Stimulated activated CD4-positive, alpha-beta T cell treated with anti-CD3 and anti-CD28 coated beads, Interleukin-4, amount 100 ng/mL, for 1 hour (primary cell): ENCODE results near the gene ATP5ME.
"Not testable (repeated sequence)": the region's sequence is repeated elsewhere in the genome, so short reads cannot be mapped to it uniquely, and the experiment has no call there.

Experiments
- DNase-seq: peaks from one replicate; pipeline ENCODE4 v3.0.0-alpha.2; 2020

Gene ATP5ME

DNA sequence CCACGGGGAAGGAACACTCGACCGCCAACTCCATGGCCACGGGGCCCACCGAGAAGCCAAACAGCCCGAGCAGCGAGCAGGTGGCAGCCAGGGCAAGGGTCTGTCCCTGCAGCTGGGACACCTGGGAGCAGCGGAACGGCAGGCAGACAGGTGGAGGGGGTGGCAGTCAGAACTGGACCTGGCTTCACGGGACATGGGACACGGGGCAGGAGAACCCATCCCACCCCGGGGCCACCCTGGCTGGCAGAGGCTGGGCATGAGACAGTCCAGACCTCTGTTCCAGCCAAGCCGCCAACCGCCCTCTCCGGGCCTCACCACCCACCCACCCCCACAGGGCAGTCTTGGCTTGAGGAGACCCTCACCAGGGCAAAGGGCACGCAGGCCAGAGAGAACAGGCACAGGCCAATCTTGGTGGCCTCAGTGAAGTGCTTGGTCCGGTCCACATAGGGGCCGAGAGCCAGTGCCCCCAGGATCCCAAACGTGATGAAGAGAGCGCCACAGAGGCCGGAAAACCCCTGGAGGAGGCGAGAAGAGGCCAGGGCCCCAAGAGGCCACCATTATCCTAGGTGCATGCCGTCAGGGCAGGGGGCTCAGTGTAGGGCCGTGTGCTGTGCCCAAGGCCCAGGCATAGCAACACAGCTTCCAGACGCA is 9.3 kb upstream of the ATP5ME start:
- no peak for DNase-seq

DNA sequence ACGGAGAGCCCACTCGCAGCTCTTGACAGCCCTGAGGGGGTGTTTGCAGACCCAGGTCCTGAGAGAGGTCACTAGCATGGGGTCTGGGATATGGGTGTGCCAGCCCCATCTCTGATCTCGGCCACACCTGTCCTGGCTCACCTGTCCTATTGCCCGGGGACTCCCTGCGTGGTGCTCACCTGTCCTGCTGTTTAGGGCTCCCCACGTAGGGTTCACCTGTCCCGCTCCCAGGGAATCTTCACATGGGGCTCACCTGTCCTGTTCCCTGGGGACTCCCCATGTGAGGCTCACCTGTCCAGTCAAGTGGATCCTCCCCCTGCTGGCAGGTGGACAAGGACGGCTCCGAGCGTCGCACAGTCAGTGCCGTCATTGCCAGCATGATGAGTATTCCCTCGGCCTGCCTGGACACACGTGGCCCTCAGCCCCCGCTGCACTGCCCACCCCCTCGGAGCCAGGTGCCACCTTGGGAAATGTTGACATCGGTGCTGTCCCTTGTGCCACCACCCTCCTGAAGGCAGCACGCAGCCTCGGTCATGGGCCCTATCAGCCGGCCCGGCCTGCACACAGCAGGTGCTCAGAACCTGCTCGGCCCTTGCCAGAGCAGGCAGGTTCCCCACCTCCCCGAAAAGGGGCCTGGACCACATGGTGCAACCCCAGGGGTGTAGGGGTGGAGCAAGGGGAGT is 8.6 kb upstream of the ATP5ME start:
- no peak for DNase-seq

DNA sequence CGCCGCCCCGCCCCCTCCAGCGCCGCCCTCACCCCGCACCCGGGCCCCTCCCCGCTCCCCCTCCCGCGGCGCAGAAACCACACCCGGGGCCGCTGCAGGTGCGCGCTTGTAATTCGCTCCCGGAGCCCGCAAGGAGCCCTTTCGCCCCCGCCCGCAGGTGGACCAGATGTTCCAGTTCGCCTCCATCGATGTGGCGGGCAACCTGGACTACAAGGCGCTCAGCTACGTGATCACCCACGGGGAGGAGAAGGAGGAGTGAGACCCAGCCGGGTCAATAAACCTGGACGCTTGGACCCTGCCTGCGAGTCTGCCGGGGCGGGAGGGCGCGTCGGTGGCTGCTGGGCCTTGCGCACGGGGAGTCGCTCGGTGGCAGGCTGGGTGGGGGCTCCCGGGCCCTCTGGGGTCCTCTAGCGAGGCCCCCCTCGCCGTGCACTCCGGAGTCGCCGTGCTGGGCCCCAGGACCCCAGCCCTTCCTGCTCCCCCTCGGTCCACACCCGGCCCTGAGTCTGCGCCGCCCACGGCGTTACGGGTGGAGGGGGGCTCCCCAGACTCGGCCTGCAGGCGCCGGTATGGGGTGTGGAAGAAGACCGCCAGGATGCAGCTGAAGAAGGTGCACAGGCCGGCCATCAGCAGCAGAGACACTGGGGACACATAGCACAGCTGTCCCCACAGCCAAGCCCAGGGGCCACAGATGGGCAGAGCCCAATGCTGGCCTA is 7.8 kb upstream of the ATP5ME start:
- DNase-seq = no peak

DNA sequence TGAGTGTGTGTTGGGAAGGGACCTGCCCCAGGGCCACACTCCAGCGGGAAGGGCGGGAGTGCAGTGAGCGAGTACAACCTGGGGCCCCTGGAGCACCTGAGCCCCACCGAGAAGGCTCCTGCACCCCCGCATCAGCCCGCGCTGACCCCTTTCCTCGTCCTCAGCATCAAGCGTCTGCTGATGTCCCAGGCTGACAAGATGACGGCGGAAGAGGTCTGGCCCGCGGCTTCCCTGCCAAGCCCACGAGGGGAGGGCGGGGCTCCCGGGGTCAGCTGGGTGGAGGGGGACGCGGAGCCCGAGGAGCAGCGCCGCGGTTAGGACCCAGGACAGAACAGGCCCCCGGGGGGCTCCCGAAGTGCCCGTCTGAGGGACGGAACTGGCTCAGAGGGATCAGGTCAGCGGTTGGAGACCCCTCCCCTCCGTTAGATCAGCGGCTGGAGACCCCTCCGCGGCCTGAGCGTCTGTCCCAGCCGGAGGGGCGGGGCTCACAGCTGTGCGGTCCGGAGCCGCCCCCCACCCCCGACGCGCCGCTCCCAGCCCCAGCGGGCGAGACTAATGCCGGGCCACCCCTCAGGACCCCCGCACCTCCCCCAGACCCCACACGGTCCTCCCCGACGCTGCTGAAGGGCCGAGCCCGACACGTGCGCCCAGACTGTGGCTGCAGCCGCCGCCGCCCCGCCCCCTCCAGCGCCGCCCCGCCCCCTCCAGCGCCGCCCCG is 7.0 kb upstream of the ATP5ME start:
- DNase-seq = no peak

DNA sequence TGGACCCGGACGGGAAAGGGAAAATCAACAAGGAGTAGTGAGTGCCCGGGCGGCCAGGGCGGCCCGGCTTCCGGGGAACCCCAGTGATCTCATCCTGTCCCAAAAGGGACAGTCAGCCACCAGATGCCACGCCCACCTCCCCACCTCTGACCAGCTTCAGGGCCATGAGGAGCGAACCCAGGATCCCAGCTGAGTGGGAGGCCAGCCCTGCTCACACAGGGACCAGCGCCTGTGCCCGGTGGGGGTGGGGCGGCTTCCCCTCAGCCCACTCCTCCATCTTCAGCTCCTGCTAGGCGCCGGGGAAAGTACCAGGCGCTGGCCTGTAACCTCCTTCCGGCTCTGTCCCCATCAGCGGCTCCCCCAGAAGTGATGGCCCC is 6.5 kb upstream of the ATP5ME start:
- DNase-seq = no peak

DNA sequence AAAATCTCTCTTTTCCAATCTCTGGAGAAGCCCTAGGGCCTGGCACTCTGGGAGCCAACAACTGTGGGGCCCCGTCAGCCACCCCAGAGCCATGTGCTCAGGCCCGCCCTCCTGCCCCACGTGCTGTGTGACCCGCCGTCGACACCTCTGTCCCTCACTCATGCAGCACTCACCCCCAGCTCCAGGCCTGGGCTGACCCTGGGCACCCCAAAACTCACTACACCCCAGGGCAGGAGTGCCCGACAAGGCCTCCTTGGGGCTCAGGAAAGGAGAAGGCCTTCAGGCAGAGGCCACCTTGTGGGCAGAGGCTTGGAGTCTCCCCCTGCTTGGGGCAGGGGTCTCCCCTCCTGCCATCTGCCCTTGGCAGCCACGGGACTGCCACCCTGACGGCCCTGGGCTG is 6.0 kb upstream of the ATP5ME start:
- no peak for DNase-seq

DNA sequence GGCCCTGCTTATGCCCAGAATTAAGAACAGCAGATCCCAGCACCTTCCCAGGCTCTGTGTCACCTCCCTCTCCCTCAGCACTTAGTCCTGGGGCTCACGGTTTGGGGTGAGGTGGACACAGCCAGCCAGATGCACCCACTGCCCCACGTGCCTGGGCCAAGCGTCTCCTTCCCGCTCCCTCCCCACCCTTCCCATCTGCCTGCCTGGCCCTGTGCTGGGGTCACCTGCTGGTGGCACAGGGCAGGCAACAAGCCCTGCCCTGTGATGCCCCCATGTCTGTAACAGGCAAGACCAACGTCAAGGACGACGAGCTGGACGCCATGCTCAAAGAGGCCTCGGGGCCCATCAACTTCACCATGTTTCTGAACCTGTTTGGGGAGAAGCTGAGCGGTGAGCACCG is 5.6 kb upstream of the ATP5ME start:
- DNase-seq = no peak

DNA sequence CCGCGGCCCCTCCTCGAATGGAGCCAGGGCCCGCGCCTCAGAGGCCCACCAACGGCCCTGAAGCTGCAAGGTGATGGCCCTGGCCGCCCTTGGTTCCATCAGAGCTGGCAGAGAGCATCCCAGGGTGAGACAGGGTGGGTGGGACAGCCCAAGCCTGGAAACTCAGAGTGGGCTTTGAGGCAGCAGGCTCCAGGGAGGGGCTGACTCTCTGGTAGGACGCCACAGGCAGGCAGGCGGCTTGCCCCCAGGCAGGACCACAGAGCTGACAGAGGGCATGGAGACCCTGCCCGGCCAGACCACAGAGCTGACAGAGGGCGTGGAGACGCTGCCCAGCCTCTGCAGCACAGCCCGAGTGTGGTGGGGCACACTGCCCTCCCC is 5.0 kb upstream of the ATP5ME start:
- no peak for DNase-seq

DNA sequence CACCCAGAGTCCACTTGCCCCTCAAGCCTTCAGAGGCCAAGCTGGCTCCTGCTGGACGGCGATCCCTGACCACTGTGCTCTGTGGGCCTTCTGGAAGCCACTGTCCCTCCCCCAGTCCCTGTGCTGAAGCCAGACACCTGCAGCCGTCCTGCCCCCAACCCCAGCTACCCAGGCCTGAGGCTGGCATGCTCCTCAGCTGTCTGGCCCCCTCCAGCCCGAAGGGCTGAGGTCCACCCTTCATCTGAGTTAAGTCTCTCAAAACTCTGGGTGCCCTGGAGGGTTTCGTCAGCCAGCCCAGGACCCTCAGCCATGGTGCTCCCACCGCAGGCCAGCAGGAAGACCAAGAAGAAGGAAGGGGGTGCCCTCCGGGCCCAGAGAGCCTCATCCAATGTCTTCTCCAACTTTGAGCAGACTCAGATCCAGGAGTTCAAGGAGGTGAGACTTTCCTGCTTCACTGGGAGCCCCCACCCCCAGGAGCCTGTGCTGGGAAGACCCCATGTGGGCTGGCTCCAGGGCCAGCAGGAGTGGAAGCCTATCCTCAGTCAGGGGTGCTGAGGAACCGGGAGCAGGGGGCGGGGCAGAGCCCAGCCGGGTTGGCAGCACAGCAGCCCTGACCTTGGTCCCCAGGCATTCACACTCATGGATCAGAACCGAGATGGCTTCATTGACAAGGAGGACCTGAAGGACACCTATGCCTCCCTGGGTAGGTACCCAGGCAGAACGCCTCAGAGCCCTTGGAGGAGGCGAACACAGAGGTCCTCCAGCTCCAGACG is 4.4 kb upstream of the ATP5ME start:
- DNase-seq = no peak

DNA sequence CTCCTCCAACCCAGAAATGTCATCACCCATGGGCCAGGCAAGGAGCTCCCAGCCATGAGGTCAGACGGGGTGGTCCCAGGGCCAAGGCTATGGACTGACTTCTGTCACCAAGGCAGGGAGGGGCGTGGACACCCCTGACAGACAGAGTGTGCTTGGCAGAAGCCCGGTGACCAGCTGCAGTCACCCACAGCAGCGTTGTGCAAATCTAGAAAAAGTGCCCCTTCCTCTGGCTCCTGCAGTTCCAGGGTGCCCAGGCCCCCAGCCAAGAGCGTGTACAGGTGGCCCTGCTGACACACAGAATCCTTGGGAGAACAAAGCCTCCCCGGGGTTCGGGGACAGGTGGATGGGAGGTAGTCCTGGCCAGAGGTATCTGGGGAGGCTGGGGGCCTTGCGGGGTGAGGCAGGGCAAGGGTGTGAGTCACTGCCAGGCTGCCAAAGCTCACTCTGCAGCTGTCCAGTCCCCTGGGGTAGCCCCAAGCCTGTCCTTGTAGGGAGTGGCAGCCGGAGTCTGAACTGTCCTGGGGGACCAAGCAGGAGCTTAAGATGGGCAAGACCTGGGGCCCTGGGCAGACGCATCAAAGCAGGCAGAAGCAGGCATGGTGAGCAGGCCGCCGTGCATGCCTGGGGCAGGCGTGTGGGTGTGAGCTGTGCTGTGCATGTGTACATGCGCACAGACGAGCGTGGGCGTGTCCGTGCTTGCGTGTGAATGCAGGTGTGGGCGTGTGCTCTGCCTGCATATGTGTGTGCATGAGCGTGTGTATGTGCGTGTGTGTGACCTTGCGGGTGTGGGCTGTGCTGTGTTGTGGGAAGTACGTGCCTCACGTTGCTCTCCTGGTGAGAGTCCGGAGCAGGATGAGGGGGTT is 3.6 kb upstream of the ATP5ME start:
- DNase-seq = peak; percentile 54

DNA sequence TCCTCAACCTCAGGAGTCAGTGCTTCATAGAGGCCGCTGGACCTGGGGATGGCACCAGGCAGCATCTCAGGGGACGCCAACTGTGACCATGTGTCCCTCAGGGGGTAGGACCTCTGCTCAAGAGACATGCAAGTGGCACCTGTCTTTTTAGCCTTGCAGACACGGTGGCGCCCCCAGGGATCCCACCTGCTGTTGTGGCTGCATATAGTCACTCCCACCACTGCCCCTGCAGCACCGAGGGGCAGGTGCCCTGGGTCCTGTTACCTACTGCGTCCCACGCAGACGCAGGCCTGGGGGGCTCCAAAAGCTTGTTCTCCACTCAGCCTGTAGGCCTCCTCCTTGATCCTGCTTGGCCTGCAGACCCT is 2.8 kb upstream of the ATP5ME start:
- DNase-seq = no peak

DNA sequence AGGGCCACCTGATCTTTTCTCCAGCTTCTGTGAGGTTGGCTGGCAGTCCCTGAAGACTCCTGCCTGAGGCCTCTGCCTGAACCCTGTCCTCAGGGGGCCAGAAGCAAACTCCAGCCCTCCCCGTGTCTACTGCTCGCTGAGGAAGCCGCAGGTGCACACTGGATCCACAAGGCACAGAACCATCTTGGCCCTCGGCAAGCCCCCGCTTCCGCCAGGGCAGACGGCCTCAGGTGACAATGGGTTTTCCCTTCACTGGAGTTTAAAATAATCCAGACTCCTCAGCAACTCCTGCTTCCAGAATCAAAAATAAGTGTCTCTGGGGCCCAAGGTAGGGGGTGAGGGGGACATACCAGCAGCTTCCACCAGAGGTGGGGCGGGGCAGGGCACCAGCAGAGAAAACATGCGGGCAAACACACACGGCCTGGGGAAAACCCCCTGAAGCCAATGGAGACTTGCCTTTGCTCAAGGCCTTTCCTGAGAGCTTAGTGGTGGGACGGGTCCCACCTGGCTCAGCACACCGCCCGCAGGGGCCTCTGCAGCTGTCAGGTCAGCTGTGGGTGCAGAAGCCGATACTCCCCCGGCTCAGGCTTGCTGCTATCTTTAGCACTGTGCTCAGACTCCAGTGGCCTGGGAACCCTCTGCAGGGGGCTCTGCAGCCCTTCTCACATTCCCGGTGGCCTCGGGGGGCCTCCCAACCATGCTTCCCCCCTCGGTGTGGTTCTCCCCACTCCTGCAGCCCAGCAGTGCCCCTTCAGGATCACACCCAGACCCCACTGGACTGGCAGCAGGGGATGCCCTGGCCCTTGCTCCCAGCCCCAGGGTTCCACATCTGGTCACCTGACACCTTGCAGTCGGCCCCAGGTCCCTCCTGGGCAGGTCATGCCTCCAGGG is 2.1 kb upstream of the ATP5ME start:
- no peak for DNase-seq

DNA sequence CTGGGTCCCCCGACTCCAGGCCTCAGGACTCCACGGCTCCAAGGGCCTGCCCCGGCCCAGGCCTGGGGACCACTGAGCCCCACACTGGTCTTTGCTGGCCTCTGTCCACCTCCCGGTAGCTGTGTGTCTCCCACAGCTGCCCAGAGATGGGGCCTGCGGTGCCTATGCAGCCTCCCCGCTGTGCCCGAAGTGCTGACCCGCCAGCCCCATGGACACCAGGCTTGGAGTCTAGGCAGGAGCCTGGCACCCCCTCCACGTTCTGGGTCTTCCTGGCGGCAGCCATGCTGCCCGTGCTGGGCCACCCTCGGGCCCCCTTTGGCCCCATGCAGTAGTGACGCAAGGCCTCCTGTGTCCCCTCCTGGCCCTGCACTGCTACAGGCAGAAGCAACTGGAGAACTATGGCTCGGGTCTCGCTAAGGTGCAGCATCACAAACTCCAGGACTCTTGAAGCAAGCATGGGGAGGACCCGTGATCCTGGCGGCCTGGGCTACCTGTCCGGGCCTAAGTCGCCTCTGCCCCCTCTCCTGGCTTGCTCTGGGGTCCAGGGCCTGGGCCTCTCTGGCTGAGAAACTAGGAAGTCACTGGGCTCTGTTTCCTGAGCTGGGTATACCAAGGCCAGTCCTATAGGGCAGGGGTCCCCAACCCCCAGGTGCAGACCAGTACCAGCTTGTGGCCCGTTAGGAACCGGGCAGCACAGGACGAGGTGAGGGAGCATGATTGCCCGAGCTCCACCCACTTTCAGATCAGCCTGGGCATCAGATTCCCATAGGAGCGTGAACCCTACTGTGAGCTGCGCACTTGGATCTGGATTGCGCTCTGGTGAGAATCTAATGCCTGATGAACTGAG is 1.2 kb upstream of the ATP5ME start:
- no peak for DNase-seq

DNA sequence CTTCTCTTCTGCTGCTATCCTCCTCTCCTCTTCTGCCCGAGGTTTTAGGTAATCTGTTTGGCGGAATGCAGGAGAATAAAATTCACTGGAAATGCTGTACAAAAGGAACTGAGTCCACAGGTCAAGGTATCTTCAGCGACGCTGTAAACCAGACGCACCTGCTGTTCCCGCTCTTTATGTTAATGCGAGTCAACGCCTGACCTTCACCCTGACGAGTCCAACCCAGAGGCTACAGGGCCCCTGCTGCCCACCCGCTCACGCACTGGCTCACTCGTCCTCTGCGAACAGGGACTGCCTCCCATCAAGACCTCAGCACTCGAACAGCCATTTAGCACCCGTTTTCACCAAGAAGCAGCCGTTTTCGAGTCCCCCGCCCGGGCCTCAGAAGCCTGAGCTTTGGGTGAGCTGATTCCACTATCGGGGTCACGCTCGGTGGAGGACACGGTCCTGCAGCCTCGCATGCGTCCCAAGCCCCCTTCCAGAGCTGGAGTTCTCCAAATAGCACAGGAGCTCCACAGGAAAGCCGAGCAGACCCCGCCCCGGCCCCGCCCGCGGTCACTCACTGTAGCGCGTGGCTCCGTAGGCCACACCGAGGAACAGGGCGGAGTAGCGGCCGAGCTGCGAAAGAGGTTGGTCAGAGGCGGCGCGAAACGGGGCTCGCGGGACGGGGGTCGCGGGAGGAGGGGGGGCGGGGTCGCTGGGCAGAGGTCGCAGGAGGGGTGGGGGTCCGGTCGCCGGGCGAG is 556 bp downstream of the ATP5ME start:
- no peak for DNase-seq

DNA sequence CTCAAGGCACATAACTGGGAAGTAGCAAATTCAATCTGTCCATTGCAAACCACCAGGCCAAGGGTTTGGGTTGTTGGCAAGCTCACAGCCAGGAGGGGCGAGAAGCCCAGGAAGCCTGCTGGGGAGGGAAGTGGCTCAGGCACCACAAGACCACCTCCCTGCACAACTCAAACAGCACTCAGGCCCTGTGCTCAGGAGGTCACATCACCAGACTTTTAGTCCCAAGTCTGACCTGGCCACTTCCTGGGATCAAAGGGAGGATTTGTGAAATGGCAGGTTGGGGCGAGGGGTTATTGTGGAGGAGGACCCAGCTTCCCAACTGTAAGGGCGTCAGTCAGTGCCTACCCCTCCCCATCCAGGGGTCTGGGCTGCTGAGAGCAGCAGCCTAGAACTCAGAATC is 2.3 kb downstream of the ATP5ME start:
- DNase-seq = no peak

DNA sequence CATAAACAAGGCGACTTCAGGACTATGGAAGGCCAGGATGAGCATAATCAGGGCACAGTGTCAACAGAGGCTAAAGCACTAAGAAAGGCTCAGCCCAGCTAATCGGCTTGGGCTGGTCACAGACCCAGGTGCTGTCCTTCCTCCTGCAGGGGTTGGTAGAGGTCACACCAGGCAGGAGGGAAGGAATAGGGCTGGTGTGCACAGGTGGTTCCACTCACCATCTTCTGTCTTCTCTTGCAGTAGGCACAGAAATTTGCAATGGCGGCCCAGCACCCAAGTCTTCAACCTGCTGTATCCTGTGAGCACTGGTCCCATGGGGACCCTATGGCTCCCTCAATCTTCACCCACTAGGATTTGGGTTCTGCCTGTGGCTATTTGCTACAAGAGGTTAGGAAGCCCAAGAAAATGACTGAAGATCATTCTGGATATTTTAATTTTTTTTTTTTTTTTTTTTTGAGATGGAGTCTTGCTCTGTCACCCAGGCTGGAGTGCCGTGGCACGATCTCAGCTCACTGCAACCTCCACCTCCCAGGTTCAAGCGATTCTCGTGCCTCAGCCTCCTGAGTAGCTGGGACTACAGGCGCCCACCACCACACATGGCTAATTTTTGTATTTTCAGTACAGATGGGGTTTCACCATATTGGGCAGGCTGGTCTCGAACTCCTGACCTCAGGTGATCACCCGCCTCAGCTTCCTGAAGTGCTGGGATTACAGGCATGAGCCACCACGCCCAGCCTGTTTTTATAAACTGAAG is 4.1 kb downstream of the ATP5ME start:
- not testable (repeated sequence) for DNase-seq

DNA sequence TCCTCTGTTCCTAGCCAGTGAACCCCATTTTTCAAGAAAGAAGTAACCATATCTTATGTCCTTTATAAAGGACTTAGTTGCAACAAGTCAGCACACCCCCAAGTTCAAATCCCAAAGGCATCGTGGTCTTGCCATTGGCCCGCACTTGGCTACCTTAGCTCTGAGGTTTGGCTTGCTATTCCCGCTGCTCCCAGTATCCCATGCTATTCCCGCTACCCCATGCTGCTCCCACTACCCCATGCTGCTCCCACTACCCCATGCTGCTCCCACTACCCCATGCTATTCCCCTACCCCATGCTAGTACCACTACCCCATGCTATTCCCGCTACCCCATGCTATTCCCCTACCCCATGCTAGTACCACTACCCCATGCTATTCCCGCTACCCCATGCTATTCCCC is 5.9 kb downstream of the ATP5ME start:
- not testable (repeated sequence) for DNase-seq

DNA sequence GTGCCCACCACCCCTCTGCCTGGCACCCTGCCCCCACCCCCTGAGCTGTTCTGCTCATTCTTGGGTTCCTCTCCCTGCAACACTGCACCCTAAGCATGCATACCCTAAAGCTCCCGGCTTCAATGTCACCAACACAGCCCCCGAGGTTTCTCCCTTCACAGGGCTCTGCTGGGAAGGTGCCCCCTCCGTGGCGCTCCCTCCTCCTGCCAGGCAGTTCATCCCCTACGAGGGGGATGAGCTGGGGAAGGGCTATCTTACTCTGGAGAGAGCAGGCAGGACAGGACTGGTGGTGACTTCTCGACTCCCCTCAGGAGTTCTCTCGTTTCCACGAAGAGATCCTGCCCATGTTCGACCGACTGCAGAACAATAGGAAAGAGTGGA is 6.5 kb downstream of the ATP5ME start:
- DNase-seq = no peak
